Hepatocyte (in vitro differentiated cells): Measurements from ENCODE around the gene SASS6. TPM values are rescaled to one million over a fixed set of nuclear protein-coding genes. Genes with fewer than 3 reads are reported as not detected.

Source experiments
- DNase-seq: peaks from one replicate; pipeline ENCODE4 v3.0.0-alpha.2; 2016; ENCODE audit warnings: low spot score
- H2AFZ ChIP-seq: fragments of 200-600 bp; sonication (generic); 2 replicates; pipeline ENCODE4 v1.6.0; 2016; ENCODE audit warnings: antibody characterized with exemption, mild to moderate bottlenecking
- H3K27ac ChIP-seq: fragments of 200-600 bp; sonication (generic); 2 replicates; pipeline ENCODE4 v1.5.1; 2016; ENCODE audit warnings: mild to moderate bottlenecking
- H3K27me3 ChIP-seq: fragments of 200-600 bp; sonication (generic); 2 replicates; pipeline ENCODE4 v1.6.1; 2016
- H3K36me3 ChIP-seq: fragments of 200-600 bp; sonication (generic); replicated peaks from 2 replicates; pipeline ENCODE4 v1.5.1; 2016; ENCODE audit warnings: low read depth; ENCODE audit not compliant: insufficient read depth
- H3K4me1 ChIP-seq: fragments of 200-600 bp; sonication (generic); 2 replicates; pipeline ENCODE4 v1.5.1; 2016; ENCODE audit warnings: mild to moderate bottlenecking, moderate library complexity; ENCODE audit not compliant: insufficient read depth
- H3K4me2 ChIP-seq: fragments of 200-600 bp; sonication (generic); 2 replicates; pipeline ENCODE4 v1.6.0; 2016
- H3K4me3 ChIP-seq: fragments of 200-600 bp; sonication (generic); 2 replicates; pipeline ENCODE4 v1.5.1; 2016; ENCODE audit warnings: mild to moderate bottlenecking
- H3K79me2 ChIP-seq: fragments of 200-600 bp; sonication (generic); 2 replicates; pipeline ENCODE4 v1.6.0; 2017; ENCODE audit warnings: mild to moderate bottlenecking
- H3K9me2 ChIP-seq: fragments of 200-600 bp; sonication (generic); replicated peaks from 2 replicates; pipeline ENCODE4 v1.6.0; 2017; ENCODE audit warnings: mild to moderate bottlenecking; ENCODE audit not compliant: insufficient read depth
- H3K9me3 ChIP-seq: fragments of 200-600 bp; sonication (generic); 2 replicates; pipeline ENCODE4 v1.5.1; 2016; ENCODE audit warnings: low read depth, mild to moderate bottlenecking
- H4K20me1 ChIP-seq: fragments of 200-600 bp; sonication (generic); 2 replicates; pipeline ENCODE4 v1.6.0; 2016; ENCODE audit warnings: mild to moderate bottlenecking; ENCODE audit not compliant: insufficient read depth, poor library complexity, severe bottlenecking
- EZH2 ChIP-seq: fragments of 200-600 bp; sonication (generic); IDR thresholded peaks from 2 replicates; pipeline ENCODE4 v1.6.1; 2016; ENCODE audit warnings: antibody characterized with exemption, mild to moderate bottlenecking, borderline replicate concordance
- EZH2phosphoT487 ChIP-seq: fragments of 200-600 bp; sonication (generic); IDR thresholded peaks from one replicate; pipeline ENCODE4 v1.6.1; 2018; ENCODE audit warnings: antibody characterized with exemption, mild to moderate bottlenecking, low read depth, moderate library complexity; ENCODE audit not compliant: unreplicated experiment, severe bottlenecking
- WGBS: methylation state at CpG from one replicate; pipeline ENCODE4 v1.1.6; 2016; ENCODE audit warnings: low lambda C conversion rate; ENCODE audit errors: missing lambda C conversion rate; 5-methylcytosine and 5-hydroxymethylcytosine counted together
- polyA plus RNA-seq: library from polyadenylated mRNA; unstranded; fragments of >200 nt; fragmentation: Nextera tagmentation; extraction: Ambion mirVana; gene quantifications from 2 replicates; pipeline ENCODE4 v1.2.1, GENCODE V29; 2016
- total RNA-seq: library from RNA; depleted of rRNA; stranded (reverse); fragments of >200 nt; gene quantifications from 2 replicates; pipeline ENCODE4 v1.2.3, GENCODE V29; 2014
- TF ChIP-seq, protein P1 (sequence below): fragments of 200-600 bp; sonication (generic); IDR thresholded peaks from 2 replicates; pipeline ENCODE4 v1.5.1; 2016; ENCODE audit warnings: antibody characterized with exemption, mild to moderate bottlenecking; ENCODE audit not compliant: poor library complexity

Gene SASS6
- total and polyA plus RNA-seq, 2 experiments from 2014 or later = 1.9 to 4.5 TPM

DNA sequence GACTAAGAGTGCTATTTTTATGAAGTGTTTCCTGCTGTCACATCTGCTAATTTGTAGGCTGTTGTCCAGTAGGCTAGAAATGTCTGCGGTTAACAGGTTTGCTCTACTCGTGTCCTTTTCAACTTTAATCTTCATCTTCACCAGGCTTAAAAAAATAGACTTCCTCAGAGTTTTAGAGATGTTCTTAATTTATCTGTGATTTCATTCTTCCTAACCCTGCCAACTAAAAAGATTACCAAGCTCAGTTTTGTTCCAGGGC is 66.8 kb downstream of the SASS6 start:
- Histone ChIP-seq H3K79me2 (peaks cover 36% of the 10 kb centered on the region), H3K9me3 (no peaks in the 10 kb centered on the region), H3K36me3 (peaks cover 4% of the 10 kb centered on the region), H3K27ac (no peak overlapping the region), H3K4me2 (no peak overlapping the region), H3K4me3 (no peak overlapping the region), H2AFZ (no peak overlapping the region), H3K27me3 (no peaks in the 10 kb centered on the region), H3K4me1 (no peaks in the 10 kb centered on the region), H3K9me2 (no peaks in the 10 kb centered on the region), H4K20me1 (no peaks in the 10 kb centered on the region)
- TF ChIP-seq, protein P1, sequence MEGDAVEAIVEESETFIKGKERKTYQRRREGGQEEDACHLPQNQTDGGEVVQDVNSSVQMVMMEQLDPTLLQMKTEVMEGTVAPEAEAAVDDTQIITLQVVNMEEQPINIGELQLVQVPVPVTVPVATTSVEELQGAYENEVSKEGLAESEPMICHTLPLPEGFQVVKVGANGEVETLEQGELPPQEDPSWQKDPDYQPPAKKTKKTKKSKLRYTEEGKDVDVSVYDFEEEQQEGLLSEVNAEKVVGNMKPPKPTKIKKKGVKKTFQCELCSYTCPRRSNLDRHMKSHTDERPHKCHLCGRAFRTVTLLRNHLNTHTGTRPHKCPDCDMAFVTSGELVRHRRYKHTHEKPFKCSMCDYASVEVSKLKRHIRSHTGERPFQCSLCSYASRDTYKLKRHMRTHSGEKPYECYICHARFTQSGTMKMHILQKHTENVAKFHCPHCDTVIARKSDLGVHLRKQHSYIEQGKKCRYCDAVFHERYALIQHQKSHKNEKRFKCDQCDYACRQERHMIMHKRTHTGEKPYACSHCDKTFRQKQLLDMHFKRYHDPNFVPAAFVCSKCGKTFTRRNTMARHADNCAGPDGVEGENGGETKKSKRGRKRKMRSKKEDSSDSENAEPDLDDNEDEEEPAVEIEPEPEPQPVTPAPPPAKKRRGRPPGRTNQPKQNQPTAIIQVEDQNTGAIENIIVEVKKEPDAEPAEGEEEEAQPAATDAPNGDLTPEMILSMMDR = no peak
- TF ChIP-seq EZH2 = no peak
- no peak for TF ChIP-seq EZH2phosphoT487
- DNase-seq = no peak
- WGBS = 99% methylated on average over 2 of the region's 2 CpGs

DNA sequence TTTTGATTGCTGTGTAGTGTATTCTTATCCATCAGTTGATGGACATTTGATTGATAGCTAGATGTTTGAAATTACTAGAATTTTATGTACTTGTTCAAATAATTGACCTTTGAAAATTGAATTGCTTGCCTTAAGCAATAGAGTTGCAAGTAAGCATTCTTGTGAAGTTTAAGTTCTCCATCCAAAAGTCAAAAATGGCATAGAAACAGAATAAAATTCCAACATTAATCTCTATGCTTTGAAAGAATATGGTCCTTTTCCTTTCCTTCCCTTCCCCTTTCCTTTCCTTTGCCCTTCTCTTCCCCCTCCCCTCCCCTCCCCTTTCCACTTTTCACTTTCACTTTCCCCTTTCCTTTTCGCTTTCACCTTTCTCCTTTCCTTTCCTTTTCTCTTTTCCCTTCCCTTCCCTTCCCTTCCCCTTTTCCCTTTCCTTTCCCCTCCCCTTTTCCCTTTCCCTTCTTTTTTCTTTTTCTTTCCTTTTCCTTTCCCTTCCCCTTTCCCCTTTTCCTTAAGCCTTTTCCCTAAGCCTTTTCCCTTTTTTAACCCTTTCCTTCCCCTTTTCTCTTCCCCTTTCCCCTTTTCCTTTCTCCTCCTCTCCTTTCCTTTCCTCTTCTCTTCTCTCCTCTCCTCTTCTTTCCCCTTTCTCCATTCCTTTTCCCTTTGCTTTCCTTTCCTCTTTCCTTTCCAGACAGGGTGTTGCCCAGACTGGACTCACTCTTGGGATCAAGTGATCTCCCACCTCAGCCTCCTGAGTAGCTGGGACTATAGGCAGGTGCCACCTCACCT is 67.4 kb downstream of the SASS6 start:
- no peak overlapping the region for H3K27ac ChIP-seq
- no peak overlapping the region for H3K4me2 ChIP-seq
- no peaks in the 10 kb centered on the region for H3K27me3 ChIP-seq
- H4K20me1 ChIP-seq = no peaks in the 10 kb centered on the region
- H3K9me2 ChIP-seq = no peaks in the 10 kb centered on the region
- H3K4me1 ChIP-seq = no peaks in the 10 kb centered on the region
- 80% methylated on average over 1 of the region's 1 CpG for WGBS
- peaks cover 4% of the 10 kb centered on the region for H3K36me3 ChIP-seq
- H3K4me3 ChIP-seq = no peak overlapping the region
- peaks cover 39% of the 10 kb centered on the region for H3K79me2 ChIP-seq
- no peaks in the 10 kb centered on the region for H3K9me3 ChIP-seq
- H2AFZ ChIP-seq = no peak overlapping the region
- TF ChIP-seq EZH2 (no peak), EZH2phosphoT487 (no peak)
- TF ChIP-seq, protein P1 = no peak
- DNase-seq = no peak

DNA sequence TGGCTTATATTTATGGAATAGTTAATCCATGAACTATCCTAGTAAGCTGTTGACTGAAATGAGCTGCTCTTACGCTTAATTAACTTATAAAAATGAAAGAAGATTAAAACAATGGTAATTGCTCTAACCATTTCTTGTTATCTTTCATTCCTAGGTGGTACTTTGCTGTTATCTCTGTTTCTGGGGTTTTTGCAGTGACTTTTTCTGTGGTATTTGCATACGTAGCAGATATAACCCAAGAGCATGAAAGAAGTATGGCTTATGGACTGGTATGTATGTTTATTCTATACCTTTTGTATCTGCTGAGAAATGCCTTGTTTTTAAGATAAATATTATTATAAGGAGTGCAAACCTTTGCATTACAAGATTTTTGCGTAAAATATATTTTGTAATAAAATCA is 71.0 kb downstream of the SASS6 start:
- Histone ChIP-seq H3K36me3 (peaks cover 4% of the 10 kb centered on the region), H3K4me3 (no peak overlapping the region), H2AFZ (no peak overlapping the region), H4K20me1 (no peaks in the 10 kb centered on the region), H3K27me3 (no peaks in the 10 kb centered on the region), H3K9me2 (no peaks in the 10 kb centered on the region), H3K4me1 (no peaks in the 10 kb centered on the region), H3K79me2 (peaks cover 57% of the 10 kb centered on the region), H3K9me3 (no peaks in the 10 kb centered on the region), H3K27ac (no peak overlapping the region), H3K4me2 (no peak overlapping the region)
- DNase-seq = no peak
- WGBS = 98% methylated on average over 3 of the region's 3 CpGs
- TF ChIP-seq EZH2 (no peak), EZH2phosphoT487 (no peak)
- TF ChIP-seq, protein P1 = no peak

DNA sequence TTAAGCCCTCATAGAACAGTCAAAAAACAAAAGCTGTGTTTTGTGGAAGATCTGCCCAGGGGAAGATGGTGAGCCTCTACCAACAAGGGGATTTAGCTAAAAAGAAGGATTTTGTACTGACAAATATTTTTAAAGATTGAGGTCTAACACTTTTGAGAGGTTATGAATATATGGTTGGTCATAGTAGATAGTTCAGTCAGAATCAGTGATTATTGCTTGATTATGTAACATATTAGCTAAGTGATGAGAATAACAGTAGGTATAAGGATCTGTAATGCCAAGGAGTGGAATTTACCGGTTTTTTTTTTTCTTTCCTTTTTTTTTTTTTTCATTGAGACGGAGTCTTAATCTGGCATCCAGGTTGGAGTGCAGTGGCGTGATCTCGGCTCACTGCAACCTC is 79.0 kb downstream of the SASS6 start:
- Histone ChIP-seq H3K4me3 (no peak overlapping the region), H3K9me3 (no peaks in the 10 kb centered on the region), H3K79me2 (peaks cover 91% of the 10 kb centered on the region), H3K36me3 (no peaks in the 10 kb centered on the region), H2AFZ (no peak overlapping the region), H3K27me3 (no peaks in the 10 kb centered on the region), H3K9me2 (no peaks in the 10 kb centered on the region), H3K4me1 (no peaks in the 10 kb centered on the region), H3K27ac (no peak overlapping the region), H3K4me2 (no peak overlapping the region), H4K20me1 (peaks cover 16% of the 10 kb centered on the region)
- no peak for DNase-seq
- 90% methylated on average over 4 of the region's 4 CpGs for WGBS
- TF ChIP-seq, protein P1 = no peak
- TF ChIP-seq EZH2 (no peak), EZH2phosphoT487 (no peak)
